ENCODE measurements around the gene SORL1.
"Not testable (repeated sequence)": the region's sequence is repeated elsewhere in the genome, so short reads cannot be mapped to it uniquely, and the experiment has no call there.

Gene SORL1

DNA sequence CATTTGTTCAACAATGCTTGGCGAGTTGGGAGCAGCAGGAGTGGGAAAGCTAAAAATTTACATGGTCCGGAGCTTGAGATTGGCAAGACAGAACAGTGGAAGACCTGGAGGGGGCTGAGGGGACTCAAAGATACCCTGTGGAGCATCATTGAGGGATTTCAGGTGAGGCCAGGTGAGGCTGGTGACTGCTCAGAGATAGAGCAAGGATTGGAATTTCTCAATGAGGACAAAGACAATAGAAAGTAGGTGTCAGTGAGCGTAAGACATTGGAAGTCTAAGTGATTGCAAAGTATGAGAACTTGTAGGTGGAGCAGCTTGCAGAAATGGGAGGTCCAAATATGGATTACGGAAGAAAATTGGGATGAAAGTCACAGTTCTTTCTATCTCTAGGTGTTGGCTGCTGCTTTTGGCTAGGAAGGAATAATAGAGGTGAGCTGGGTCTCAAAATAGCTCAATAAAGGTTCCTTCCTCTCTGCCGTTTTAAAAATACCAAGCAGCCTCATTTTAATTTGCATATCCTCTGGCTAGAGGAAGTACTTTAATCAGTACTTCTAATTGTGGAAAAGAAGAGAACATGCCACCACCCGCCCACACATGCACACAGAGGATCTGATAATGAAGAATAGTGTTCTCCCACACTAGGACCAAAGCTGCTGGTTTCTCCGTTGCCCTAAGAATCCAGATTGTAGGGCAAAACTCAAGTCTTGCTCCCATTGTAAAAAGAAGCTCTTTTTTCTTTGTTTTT, 42.4 kb downstream of the SORL1 start:
- no peak for TF ChIP-seq CTCF (IDR thresholded peaks at IDR 0.05)
- H3K27ac ChIP-seq, result no peak overlapping the region
- no peak for DNase-seq (ENCODE audit: low spot score)
- H3K4me3 ChIP-seq, result no peak overlapping the region

GRCh38 chr11:121497176-121497998, 45.3 kb downstream of the SORL1 start:
- DNase-seq (ENCODE audit: low spot score), result no peak
- no peak for TF ChIP-seq CTCF (IDR thresholded peaks at IDR 0.05)
- Histone ChIP-seq H3K4me3 (no peak overlapping the region), H3K27ac (no peak overlapping the region)

GRCh38 chr11:121499405-121499804, 47.3 kb downstream of the SORL1 start:
- Histone ChIP-seq H3K4me3 (no peak overlapping the region), H3K27ac (no peak overlapping the region)
- TF ChIP-seq CTCF (IDR thresholded peaks at IDR 0.05), result no peak
- no peak for DNase-seq (ENCODE audit: low spot score)

- TF ChIP-seq CTCF (IDR thresholded peaks at IDR 0.05), result no peak
- Histone ChIP-seq H3K27ac (no peak overlapping the region), H3K4me3 (no peak overlapping the region)
- no peak for DNase-seq (ENCODE audit: low spot score)
Observed at GRCh38 chr11:121500275-121500674, 48.2 kb downstream of the SORL1 start.

- Histone ChIP-seq H3K4me3 (no peak overlapping the region), H3K27ac (no peak overlapping the region)
- DNase-seq (ENCODE audit: low spot score), result no peak
- no peak for TF ChIP-seq CTCF (IDR thresholded peaks at IDR 0.05)
Observed at GRCh38 chr11:121500717-121501116, 48.6 kb downstream of the SORL1 start.

DNA sequence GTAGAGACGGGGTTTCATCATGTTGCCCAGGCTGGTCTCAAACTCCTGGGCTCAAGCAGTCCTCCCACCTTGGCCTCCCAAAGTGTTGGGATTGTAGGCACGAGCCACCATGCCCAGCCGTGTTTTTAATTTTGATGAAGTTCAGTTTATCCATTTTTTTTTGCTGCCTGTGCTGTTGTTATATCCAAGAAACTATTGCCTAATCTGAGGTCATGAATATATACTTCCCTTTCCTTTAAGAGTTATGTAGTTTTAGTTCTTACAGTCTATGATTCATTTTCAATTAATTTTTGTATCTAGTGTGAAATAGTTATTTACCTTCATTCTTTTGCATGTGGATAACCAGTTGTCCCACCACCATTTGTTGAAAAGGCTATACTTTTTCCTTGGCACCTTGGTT, 50.9 kb downstream of the SORL1 start:
- TF ChIP-seq CTCF (IDR thresholded peaks at IDR 0.05), result no peak
- DNase-seq (ENCODE audit: low spot score), result no peak
- H3K27ac ChIP-seq, result no peak overlapping the region
- H3K4me3 ChIP-seq, result no peak overlapping the region

- not testable (repeated sequence) for H3K4me3 ChIP-seq; H3K27ac ChIP-seq; DNase-seq (ENCODE audit: low spot score)
Observed at GRCh38 chr11:121506237-121506636, 54.1 kb downstream of the SORL1 start.
